IMR-90 (cell line): ENCODE measurements around the gene STEAP3. TPM values are rescaled to one million over a fixed set of nuclear protein-coding genes. Genes with fewer than 3 reads are reported as not detected.

Experiments
- ATAC-seq: fragments of 200-7000 bp; cut with Tn5 transposase; 2 replicates; pipeline ENCODE4 v1.9.1; 2020; ENCODE audit warnings: low read depth, mild to moderate bottlenecking, moderate library complexity
- BruUV-seq: library from RNA; stranded (reverse); fragments of 400-500 nt; replicated peaks from 2 replicates; lab custom pipeline; 2021; lab: Mats Ljungman, UMichigan
- CTCF ChIA-PET: fragments of 300-600 bp; formaldehyde crosslinking; extraction: SDS; loops from one replicate; lab custom pipeline; 2021; ENCODE audit warnings: antibody characterized with exemption; lab: Yijun Ruan, JAX
- POLR2A ChIA-PET: fragments of 300-600 bp; sonication (Branson Sonifier 250); formaldehyde crosslinking; loops from one replicate; lab custom pipeline; 2022; ENCODE audit warnings: antibody characterized with exemption; ENCODE audit not compliant: unreplicated experiment; lab: Charles Lee
- DNase-seq: peaks from one replicate; pipeline ENCODE4 v3.0.0; 2013
- H2AFZ ChIP-seq: replicated peaks from 2 replicates; pipeline ENCODE3; 2013; ENCODE audit warnings: low read length, mild to moderate bottlenecking; ENCODE audit not compliant: poor library complexity
- H2AK5ac ChIP-seq: 2 replicates; pipeline ENCODE4 v1.6.1; 2013; ENCODE audit warnings: low read depth, low read length, inconsistent platforms
- H2AK9ac ChIP-seq: replicated peaks from 2 replicates; pipeline ENCODE3; 2013; ENCODE audit warnings: mild to moderate bottlenecking, low read depth, low read length, moderate library complexity; ENCODE audit not compliant: poor library complexity
- H2BK120ac ChIP-seq: 2 replicates; pipeline ENCODE4 v1.6.1; 2013; ENCODE audit warnings: low read depth, low read length, inconsistent platforms
- H2BK15ac ChIP-seq: 3 replicates; pipeline ENCODE4 v1.6.1; 2013; ENCODE audit warnings: low read depth, low read length, inconsistent platforms
- H2BK20ac ChIP-seq: 2 replicates; pipeline ENCODE4 v1.6.1; 2013; ENCODE audit warnings: low read depth, mild to moderate bottlenecking, inconsistent platforms, low read length, moderate library complexity
- H2BK5ac ChIP-seq: 2 replicates; pipeline ENCODE4 v1.6.1; 2013; ENCODE audit warnings: mild to moderate bottlenecking, low read depth, low read length, inconsistent platforms; ENCODE audit not compliant: poor library complexity, severe bottlenecking
- H3K14ac ChIP-seq: replicated peaks from 2 replicates; pipeline ENCODE4 v1.6.1; 2013; ENCODE audit warnings: low read depth, low read length, inconsistent platforms
- H3K18ac ChIP-seq: 2 replicates; pipeline ENCODE4 v1.6.1; 2013; ENCODE audit warnings: low read depth, low read length, control low read depth
- H3K23ac ChIP-seq: 2 replicates; pipeline ENCODE4 v1.6.1; 2013; ENCODE audit warnings: low read depth, low read length, inconsistent platforms
- H3K27ac ChIP-seq: 2 replicates; pipeline ENCODE4 v1.5.1; 2013; ENCODE audit warnings: mild to moderate bottlenecking, control low read depth, low read length; ENCODE audit not compliant: insufficient read depth
- H3K27me3 ChIP-seq: 2 replicates; pipeline ENCODE4 v1.6.1; 2013; ENCODE audit warnings: low read length; ENCODE audit not compliant: control insufficient read depth, insufficient read depth
- H3K36me3 ChIP-seq: 2 replicates; pipeline ENCODE4 v1.6.1; 2013; ENCODE audit warnings: low read length, mixed read lengths; ENCODE audit not compliant: control insufficient read depth, insufficient read depth
- H3K4ac ChIP-seq: 2 replicates; pipeline ENCODE4 v1.6.1; 2013; ENCODE audit warnings: low read depth, low read length, inconsistent platforms
- H3K4me1 ChIP-seq: 2 replicates; pipeline ENCODE4 v1.6.1; 2013; ENCODE audit warnings: low read length, mixed read lengths; ENCODE audit not compliant: control insufficient read depth, insufficient read depth
- H3K4me2 ChIP-seq: 2 replicates; pipeline ENCODE4 v1.6.1; 2013; ENCODE audit warnings: low read depth, mild to moderate bottlenecking, control low read depth, low read length, moderate library complexity
- H3K4me3 ChIP-seq: 2 replicates; pipeline ENCODE4 v1.5.1; 2013; ENCODE audit warnings: low read depth, mild to moderate bottlenecking, control low read depth, low read length, moderate library complexity; ENCODE audit not compliant: insufficient read depth
- H3K56ac ChIP-seq: 2 replicates; pipeline ENCODE4 v1.6.1; 2013; ENCODE audit warnings: low read length, inconsistent platforms; ENCODE audit not compliant: insufficient read depth; ENCODE audit errors: extremely low read depth
- H3K79me1 ChIP-seq, 2 experiments: 2 replicates each; pipeline ENCODE4 v1.6.1; 2013; ENCODE audit warnings: low read length in 2 of 2, inconsistent platforms in 1 of 2, low read depth in 1 of 2
- H3K9ac ChIP-seq: 2 replicates; pipeline ENCODE4 v1.6.1; 2013; ENCODE audit warnings: low read depth, low read length, control low read depth
- H3K9me1 ChIP-seq: 2 replicates; pipeline ENCODE4 v1.6.1; 2013; ENCODE audit warnings: low read length, inconsistent platforms; ENCODE audit not compliant: insufficient read depth
- H3K9me3 ChIP-seq: 2 replicates; pipeline ENCODE4 v1.6.1; 2013; ENCODE audit warnings: low read length; ENCODE audit not compliant: control insufficient read depth, insufficient read depth
- H4K20me1 ChIP-seq: 2 replicates; pipeline ENCODE4 v1.6.1; 2013; ENCODE audit warnings: low read length, inconsistent platforms; ENCODE audit not compliant: insufficient read depth
- H4K5ac ChIP-seq: 2 replicates; pipeline ENCODE4 v1.6.1; 2013; ENCODE audit warnings: mild to moderate bottlenecking, low read depth, low read length, control low read depth
- H4K8ac ChIP-seq, 2 experiments: 2 replicates each; pipeline ENCODE4 v1.6.1; 2013; ENCODE audit warnings: low read depth in 2 of 2, low read length in 2 of 2, control low read depth in 1 of 2, inconsistent platforms in 1 of 2
- H4K91ac ChIP-seq: 2 replicates; pipeline ENCODE4 v1.6.1; 2013; ENCODE audit warnings: low read depth, low read length, inconsistent platforms; ENCODE audit not compliant: insufficient read depth
- BHLHE40 ChIP-seq: fragments of 150-350 bp; IDR thresholded peaks from 2 replicates; pipeline ENCODE4 v1.6.1; 2016; ENCODE audit warnings: mild to moderate bottlenecking, low read depth, low read length
- CEBPB ChIP-seq: IDR thresholded peaks from 2 replicates; pipeline ENCODE4 v1.6.1; 2012; ENCODE audit warnings: low read depth, low read length, improper control_type of control experiment
- ELK1 ChIP-seq: fragments of 150-350 bp; IDR thresholded peaks from 2 replicates; pipeline ENCODE4 v1.6.1; 2016; ENCODE audit warnings: low read depth, mild to moderate bottlenecking, low read length, moderate library complexity, borderline replicate concordance
- FOS ChIP-seq: fragments of 150-350 bp; IDR thresholded peaks from 2 replicates; pipeline ENCODE4 v1.6.1; 2016; ENCODE audit warnings: low read depth, low read length
- MAZ ChIP-seq: IDR thresholded peaks from 2 replicates; pipeline ENCODE4 v1.6.1; 2012; ENCODE audit warnings: low read depth, mild to moderate bottlenecking, low read length, improper control_type of control experiment, moderate library complexity, borderline replicate concordance
- NFE2L2 ChIP-seq: fragments of 150-350 bp; IDR thresholded peaks from 2 replicates; pipeline ENCODE4 v1.6.1; 2016; ENCODE audit warnings: low read depth, mild to moderate bottlenecking, low read length
- POLR2A ChIP-seq: IDR thresholded peaks from 2 replicates; pipeline ENCODE4 v1.6.1; 2012; ENCODE audit warnings: mild to moderate bottlenecking, low read depth, low read length
- RCOR1 ChIP-seq: IDR thresholded peaks from 2 replicates; pipeline ENCODE4 v1.6.1; 2012; ENCODE audit warnings: mild to moderate bottlenecking, low read length, improper control_type of control experiment; ENCODE audit not compliant: insufficient replicate concordance
- RFX5 ChIP-seq: IDR thresholded peaks from 2 replicates; pipeline ENCODE4 v1.8.0; 2012; ENCODE audit warnings: low read depth, mild to moderate bottlenecking, low read length, moderate library complexity
- WGBS, 2 experiments: methylation state at CpG; one replicate each; pipeline versions ENCODE4 v1.1.5 to v1.1.7; 2013; ENCODE audit warnings: missing lambda C conversion rate in 2 of 2; ENCODE audit not compliant: insufficient read length in 1 of 2; ENCODE audit errors: extremely low coverage in 2 of 2; 5-methylcytosine and 5-hydroxymethylcytosine counted together
- dilution Hi-C: fragments of 300-500 bp; cut with HindIII; formaldehyde crosslinking; loops from one replicate; pipeline ENCODE4 v1.14.3; 2018; ENCODE audit warnings: low sequenced_read_pairs; ENCODE audit not compliant: unreplicated experiment
- in situ Hi-C: fragments of 300-500 bp; cut with MboI; formaldehyde crosslinking; loops from 3 replicates; pipeline ENCODE4 v1.14.3; 2019; ENCODE audit warnings: low sequenced_read_pairs, inconsistent platforms, mixed read lengths
- intact Hi-C: fragments of 100-400 bp; cut with micrococcal nuclease; formaldehyde crosslinking; loops from 2 replicates; pipeline ENCODE4 v1.10.0; 2022
- polyA plus RNA-seq, 3 experiments: library from polyadenylated mRNA; depleted of rRNA; stranded (reverse); fragments of >200 nt; gene quantifications; 2 replicates each; pipeline ENCODE4 v1.2.3, GENCODE V29; 2012; ENCODE audit warnings: low replicate concordance in 1 of 3
- total RNA-seq: library from RNA; depleted of rRNA; stranded (reverse); fragments of >200 nt; gene quantifications from 2 replicates; pipeline ENCODE4 v1.2.3, GENCODE V29; 2012
- TF ChIP-seq, protein P1 (sequence below): conservative IDR thresholded peaks from 2 replicates; pipeline ENCODE4 v1.5.1; 2012; ENCODE audit warnings: mild to moderate bottlenecking, low read depth, low read length, improper control_type of control experiment

STEAP3 gene
- total and polyA plus RNA-seq, 2 of the 4 experiments (the other 2 are of a cell fraction) = 19.4 to 43.9 TPM

GRCh38 chr2:119311831-119312230 is 88.2 kb downstream of the STEAP3 start:
- H2AK9ac ChIP-seq = no peak overlapping the region
- DNase-seq = no peak
- TF ChIP-seq FOS = no peak
- no peak for TF ChIP-seq CEBPB
- no peak for TF ChIP-seq NFE2L2
- no peak for TF ChIP-seq ELK1
- no peak for TF ChIP-seq RCOR1
- no peak for TF ChIP-seq POLR2A
- no peak for TF ChIP-seq MAZ
- no peak for TF ChIP-seq BHLHE40
- TF ChIP-seq, protein P1, sequence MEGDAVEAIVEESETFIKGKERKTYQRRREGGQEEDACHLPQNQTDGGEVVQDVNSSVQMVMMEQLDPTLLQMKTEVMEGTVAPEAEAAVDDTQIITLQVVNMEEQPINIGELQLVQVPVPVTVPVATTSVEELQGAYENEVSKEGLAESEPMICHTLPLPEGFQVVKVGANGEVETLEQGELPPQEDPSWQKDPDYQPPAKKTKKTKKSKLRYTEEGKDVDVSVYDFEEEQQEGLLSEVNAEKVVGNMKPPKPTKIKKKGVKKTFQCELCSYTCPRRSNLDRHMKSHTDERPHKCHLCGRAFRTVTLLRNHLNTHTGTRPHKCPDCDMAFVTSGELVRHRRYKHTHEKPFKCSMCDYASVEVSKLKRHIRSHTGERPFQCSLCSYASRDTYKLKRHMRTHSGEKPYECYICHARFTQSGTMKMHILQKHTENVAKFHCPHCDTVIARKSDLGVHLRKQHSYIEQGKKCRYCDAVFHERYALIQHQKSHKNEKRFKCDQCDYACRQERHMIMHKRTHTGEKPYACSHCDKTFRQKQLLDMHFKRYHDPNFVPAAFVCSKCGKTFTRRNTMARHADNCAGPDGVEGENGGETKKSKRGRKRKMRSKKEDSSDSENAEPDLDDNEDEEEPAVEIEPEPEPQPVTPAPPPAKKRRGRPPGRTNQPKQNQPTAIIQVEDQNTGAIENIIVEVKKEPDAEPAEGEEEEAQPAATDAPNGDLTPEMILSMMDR = no peak
- no peak for TF ChIP-seq RFX5
- no peak overlapping the region for H2BK5ac ChIP-seq
- H3K9me1 ChIP-seq = no peaks in the 10 kb centered on the region
- H3K36me3 ChIP-seq = no peaks in the 10 kb centered on the region
- intact Hi-C loops (no loop called here), in situ Hi-C loops (no loop called here), dilution Hi-C loops (no loop called here)
- H3K14ac ChIP-seq = no peak overlapping the region
- POLR2A ChIA-PET = no interaction called here
- no peak overlapping the region for H2AFZ ChIP-seq
- H3K4me3 ChIP-seq = no peak overlapping the region
- CTCF ChIA-PET = interaction anchor here (0.7 kb wide), 1 partner anchor 20 kb away, joined by 3 read pairs; no protein-coding TSS in a partner anchor
- H3K27ac ChIP-seq = no peak overlapping the region
- no peak overlapping the region for H3K4ac ChIP-seq
- H2BK120ac ChIP-seq = no peak overlapping the region
- no peak overlapping the region for H3K18ac ChIP-seq
- no peak overlapping the region for H3K23ac ChIP-seq
- no peaks in the 10 kb centered on the region for H3K4me1 ChIP-seq
- H2BK15ac ChIP-seq = no peak overlapping the region
- no peak overlapping the region for H4K91ac ChIP-seq
- H2AK5ac ChIP-seq = no peak overlapping the region
- no TSS peak for BruUV-seq
- H4K8ac ChIP-seq = no peak overlapping the region
- H3K4me2 ChIP-seq = no peak overlapping the region
- H4K5ac ChIP-seq = no peak overlapping the region
- H3K56ac ChIP-seq = no peak overlapping the region
- no peaks in the 10 kb centered on the region for H3K9me3 ChIP-seq
- H3K9ac ChIP-seq = no peak overlapping the region
- H3K27me3 ChIP-seq = no peaks in the 10 kb centered on the region
- no peaks in the 10 kb centered on the region for H4K20me1 ChIP-seq
- H2BK20ac ChIP-seq = no peak overlapping the region
- no peaks in the 10 kb centered on the region for H3K79me1 ChIP-seq
- 86% methylated on average over 4 of the region's 9 CpGs; no CpG with 5 or more reads in 1 of the 2 experiments for WGBS, 2 experiments
- no peak for ATAC-seq
